Inflammatory macrophage treated with lipopolysaccharide for 4 hours (primary cell): ENCODE measurements around the gene FABP6.
"Not testable (repeated sequence)": the region's sequence is repeated elsewhere in the genome, so short reads cannot be mapped to it uniquely, and the experiment has no call there.

ENCODE experiments used
- DNase-seq: peaks from one replicate; pipeline ENCODE4 v3.0.0-alpha.2; 2020

Gene FABP6

GRCh38 chr5:160227012-160227411, 2.3 kb upstream of the FABP6 start:
- no peak for DNase-seq

GRCh38 chr5:160230686-160231527, 1.6 kb downstream of the FABP6 start:
- peak; percentile 95 for DNase-seq

GRCh38 chr5:160231783-160232342, 2.6 kb downstream of the FABP6 start:
- DNase-seq: peak; percentile 42

- no peak for DNase-seq
These were observed 3.9 kb downstream of the FABP6 start for GRCh38 chr5:160233215-160233614.

- DNase-seq: no peak
These were observed 6.4 kb downstream of the FABP6 start for GRCh38 chr5:160235731-160236130.

GRCh38 chr5:160237571-160238093, 8.3 kb downstream of the FABP6 start:
- no peak for DNase-seq

GRCh38 chr5:160240350-160240749, 11.0 kb downstream of the FABP6 start:
- no peak for DNase-seq

GRCh38 chr5:160242145-160242544, 12.8 kb downstream of the FABP6 start:
- DNase-seq: no peak

- no peak for DNase-seq
These were observed 16.3 kb downstream of the FABP6 start for GRCh38 chr5:160245506-160246086.

GRCh38 chr5:160249570-160249969, 20.3 kb downstream of the FABP6 start:
- DNase-seq: not testable (repeated sequence)

GRCh38 chr5:160250226-160250625, 20.9 kb downstream of the FABP6 start:
- no peak for DNase-seq

- DNase-seq: no peak
These were observed 21.5 kb downstream of the FABP6 start for GRCh38 chr5:160250826-160251225.

GRCh38 chr5:160251406-160252155, 22.3 kb downstream of the FABP6 start:
- DNase-seq: no peak

GRCh38 chr5:160252916-160253315, 23.6 kb downstream of the FABP6 start:
- no peak for DNase-seq

GRCh38 chr5:160253441-160253840, 24.1 kb downstream of the FABP6 start:
- no peak for DNase-seq

GRCh38 chr5:160254706-160255105, 25.4 kb downstream of the FABP6 start:
- no peak for DNase-seq

- no peak for DNase-seq
These were observed 30.0 kb downstream of the FABP6 start for GRCh38 chr5:160259341-160259740.

GRCh38 chr5:160260006-160260775, 30.9 kb downstream of the FABP6 start:
- no peak for DNase-seq

- peak; percentile 53 for DNase-seq
These were observed 31.8 kb downstream of the FABP6 start for GRCh38 chr5:160260881-160261815.

- DNase-seq: no peak
These were observed 33.1 kb downstream of the FABP6 start for GRCh38 chr5:160262151-160263074.
